ENCODE data around the gene ADI1. TPM values are rescaled to one million over a fixed set of nuclear protein-coding genes. Genes with fewer than 3 reads are reported as not detected.

Gene ADI1
- total and polyA plus RNA-seq, 2 of the 8 experiments (the other 6 are each of a cell fraction or from before 2014, with no cell fraction given), result 12.2 to 40.2 TPM

- CTCF ChIA-PET (ENCODE audit: partially characterized antibody), result interaction anchor here (15.8 kb wide), 1 partner anchor 23 kb away, joined by 152 read pairs; no protein-coding TSS in a partner anchor
- 86% methylated on average over 11 of the region's 11 CpGs; no CpG with 5 or more reads in 1 of the 2 experiments for WGBS, 2 experiments (ENCODE audit: extremely low coverage in 1 of 2, insufficient coverage in 1 of 2, insufficient read length in 1 of 2, insufficient replicate concordance in 2 of 2, low coverage in 1 of 2, low lambda C conversion rate in 2 of 2, missing lambda C conversion rate in 1 of 2)
- TF ChIP-seq RFX5 (IDR thresholded peaks at IDR 0.05; ENCODE audit: borderline replicate concordance, low read depth, low read length) (no peak), RXRA (IDR thresholded peaks at IDR 0.05; ENCODE audit: insufficient read depth, low read depth, low read length) (no peak), HDAC6 (IDR thresholded peaks at IDR 0.05; ENCODE audit: low read depth, low read length) (no peak), POLR2A (IDR thresholded peaks at IDR 0.05; ENCODE audit: control extremely low read depth in 1 of 2, low read depth in 2 of 2, low read length in 2 of 2) (no peak), SP2 (IDR thresholded peaks at IDR 0.05; ENCODE audit: low read length) (no peak), ATF3 (IDR thresholded peaks at IDR 0.05; ENCODE audit: insufficient read depth, low read depth, low read length) (no peak), PHF8 (conservative IDR thresholded peaks at IDR 0.05; ENCODE audit: low read depth, low read length) (no peak), KDM5A (IDR thresholded peaks at IDR 0.05; ENCODE audit: low read length) (no peak), JUN (IDR thresholded peaks at IDR 0.05; ENCODE audit: low read depth, low read length) (no peak), TAF7 (optimal IDR thresholded peaks at IDR 0.05; ENCODE audit: borderline replicate concordance, low read depth, low read length) (no peak)
- TF ChIP-seq, protein P1, sequence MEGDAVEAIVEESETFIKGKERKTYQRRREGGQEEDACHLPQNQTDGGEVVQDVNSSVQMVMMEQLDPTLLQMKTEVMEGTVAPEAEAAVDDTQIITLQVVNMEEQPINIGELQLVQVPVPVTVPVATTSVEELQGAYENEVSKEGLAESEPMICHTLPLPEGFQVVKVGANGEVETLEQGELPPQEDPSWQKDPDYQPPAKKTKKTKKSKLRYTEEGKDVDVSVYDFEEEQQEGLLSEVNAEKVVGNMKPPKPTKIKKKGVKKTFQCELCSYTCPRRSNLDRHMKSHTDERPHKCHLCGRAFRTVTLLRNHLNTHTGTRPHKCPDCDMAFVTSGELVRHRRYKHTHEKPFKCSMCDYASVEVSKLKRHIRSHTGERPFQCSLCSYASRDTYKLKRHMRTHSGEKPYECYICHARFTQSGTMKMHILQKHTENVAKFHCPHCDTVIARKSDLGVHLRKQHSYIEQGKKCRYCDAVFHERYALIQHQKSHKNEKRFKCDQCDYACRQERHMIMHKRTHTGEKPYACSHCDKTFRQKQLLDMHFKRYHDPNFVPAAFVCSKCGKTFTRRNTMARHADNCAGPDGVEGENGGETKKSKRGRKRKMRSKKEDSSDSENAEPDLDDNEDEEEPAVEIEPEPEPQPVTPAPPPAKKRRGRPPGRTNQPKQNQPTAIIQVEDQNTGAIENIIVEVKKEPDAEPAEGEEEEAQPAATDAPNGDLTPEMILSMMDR (IDR thresholded peaks at IDR 0.05; ENCODE audit: control extremely low read depth in 1 of 3, insufficient read depth in 1 of 3, low read depth in 1 of 3, low read length in 3 of 3), result no peak
Measured at GRCh38 chr2:3485166-3485565, 34.2 kb downstream of the ADI1 start.

More at GRCh38 chr2:3485166-3485565, 34.2 kb downstream of the ADI1 start:
- Histone ChIP-seq H3K9ac (replicated peaks in 1 of 4; ENCODE audit: extremely low read depth in 1 of 4, low read depth in 3 of 4, low read length in 3 of 4) (no peak overlapping the region), H4K5ac (ENCODE audit: insufficient read length, low read depth, low read length) (no peak overlapping the region), H4K8ac (ENCODE audit: extremely low read depth, insufficient read depth, low read length) (no peak overlapping the region), H2BK20ac (ENCODE audit: low read length) (no peak overlapping the region), H3K79me1 (ENCODE audit: low read depth, low read length) (no peaks in the 10 kb centered on the region), H2BK5ac (ENCODE audit: low read depth, low read length) (no peak overlapping the region), H3K4me1 (replicated peaks in 1 of 4; ENCODE audit: control insufficient read depth in 3 of 4, insufficient read depth in 4 of 4, low read length in 3 of 4) (peaks cover 0 to 5% (median 0%) of the 10 kb centered on the region in 4 experiments; a peak in 1 of 7 replicates), H3K23me2 (ENCODE audit: low read depth, low read length) (0 out of 2 replicates have a peak, but pooled peaks cover 2% of the 10 kb centered on the region), H3K18ac (ENCODE audit: extremely low read depth, low read length) (no peak overlapping the region), H2BK15ac (ENCODE audit: low read length) (no peak overlapping the region), H3K27ac (ENCODE audit: low read depth, low read length) (no peak overlapping the region), H4K20me1 (replicated peaks in 1 of 2; ENCODE audit: control insufficient read depth in 1 of 2, insufficient read depth in 2 of 2, low read length in 2 of 2) (no peaks in the 10 kb centered on the region), H3K27me3 (replicated peaks in 1 of 4; ENCODE audit: control insufficient read depth in 3 of 4, extremely low read depth in 1 of 4, insufficient read depth in 3 of 4, low read length in 3 of 4) (no peaks in the 10 kb centered on the region), H3K79me2 (ENCODE audit: control insufficient read depth in 1 of 2, insufficient read depth in 2 of 2, low read length in 2 of 2) (no peaks in the 10 kb centered on the region), H3K23ac (ENCODE audit: insufficient read length) (no peak overlapping the region), H2BK120ac (replicated peaks; ENCODE audit: low read depth, low read length) (no peak overlapping the region), H4K91ac (replicated peaks; ENCODE audit: insufficient read length, low read length) (no peak overlapping the region), H3K56ac (replicated peaks; ENCODE audit: insufficient read length, low read depth, low read length) (no peak overlapping the region), H3K4me3 (ENCODE audit: extremely low read depth in 1 of 4, insufficient read depth in 2 of 4, low read depth in 3 of 4, low read length in 4 of 4) (no peak overlapping the region), H2BK12ac (ENCODE audit: low read depth, low read length) (no peak overlapping the region), H2AK5ac (ENCODE audit: low read depth, low read length) (no peak overlapping the region), H3K4ac (replicated peaks; ENCODE audit: insufficient read length, low read depth, low read length) (no peak overlapping the region), H3K4me2 (ENCODE audit: insufficient read depth in 1 of 2, low read depth in 2 of 2, low read length in 2 of 2) (no peak overlapping the region), H3K9me3 (ENCODE audit: insufficient read depth in 2 of 2, low read depth in 1 of 2, low read length in 1 of 2) (peaks cover 0 to 17% of the 10 kb centered on the region in 2 experiments; a peak in 1 of 4 replicates), H3K36me3 (ENCODE audit: control insufficient read depth in 2 of 4, insufficient read depth in 4 of 4, low read length in 3 of 4) (no peaks in the 10 kb centered on the region; a peak in 1 of 8 replicates), H2AFZ (ENCODE audit: low read length) (no peak overlapping the region), H3K14ac (ENCODE audit: insufficient read length) (no peak overlapping the region)
- FAIRE-seq (no peak), DNase-seq (ENCODE audit: low read depth in 1 of 2, low spot score in 2 of 2) (no peak)
- POLR2A ChIA-PET (ENCODE audit: partially characterized antibody), result no interaction called here

All from H1 (cell line).